Loucy (cell line): ENCODE data around the gene TMEM245.
A peak's percentile ranks its signal among the peaks of the same experiment; 100 is the strongest.

ENCODE experiments used
- H2AFZ ChIP-seq: fragments of 200-600 bp; sonication (generic); 2 replicates; pipeline ENCODE4 v1.6.0; 2016; ENCODE audit warnings: antibody characterized with exemption, mild to moderate bottlenecking, low read length, moderate library complexity
- H3F3A ChIP-seq: fragments of 200-600 bp; 2 replicates; pipeline ENCODE4 v1.6.0; 2016; ENCODE audit warnings: antibody characterized with exemption, low read depth, mild to moderate bottlenecking
- H3K27me3 ChIP-seq: fragments of 200-600 bp; sonication (generic); 2 replicates; pipeline ENCODE4 v1.6.1; 2014; ENCODE audit warnings: low read length, mild to moderate bottlenecking; ENCODE audit not compliant: insufficient read depth, poor library complexity, severe bottlenecking
- H3K36me3 ChIP-seq: fragments of 200-600 bp; sonication (generic); 2 replicates; pipeline ENCODE4 v1.6.1; 2016; ENCODE audit warnings: low read length; ENCODE audit not compliant: insufficient read depth
- H3K4me1 ChIP-seq: fragments of 200-600 bp; sonication (generic); 2 replicates; pipeline ENCODE4 v1.5.1; 2014; ENCODE audit warnings: low read length, mild to moderate bottlenecking; ENCODE audit not compliant: insufficient read depth, poor library complexity, severe bottlenecking
- H3K4me2 ChIP-seq: fragments of 200-600 bp; sonication (generic); 2 replicates; pipeline ENCODE4 v1.6.0; 2014; ENCODE audit warnings: antibody characterized with exemption, low read length, low read depth, mild to moderate bottlenecking; ENCODE audit not compliant: poor library complexity, severe bottlenecking
- H3K4me3 ChIP-seq: fragments of 200-600 bp; sonication (generic); 2 replicates; pipeline ENCODE4 v1.5.1; 2014; ENCODE audit warnings: low read length, mild to moderate bottlenecking, mixed read lengths; ENCODE audit not compliant: poor library complexity, severe bottlenecking
- H3K79me2 ChIP-seq: fragments of 200-600 bp; sonication (generic); 2 replicates; pipeline ENCODE4 v1.6.1; 2014; ENCODE audit warnings: low read length; ENCODE audit not compliant: insufficient read depth
- H3K9ac ChIP-seq: fragments of 200-600 bp; sonication (generic); 2 replicates; pipeline ENCODE4 v1.6.0; 2014; ENCODE audit warnings: mild to moderate bottlenecking, low read depth, low read length, moderate library complexity; ENCODE audit not compliant: poor library complexity, severe bottlenecking
- H3K9me2 ChIP-seq: fragments of 200-600 bp; sonication (generic); replicated peaks from 2 replicates; pipeline ENCODE4 v1.6.1; 2016; ENCODE audit warnings: low read depth, low read length, mixed read lengths
- H3K9me3 ChIP-seq: fragments of 200-600 bp; sonication (generic); 2 replicates; pipeline ENCODE4 v1.6.1; 2014; ENCODE audit warnings: mild to moderate bottlenecking, antibody characterized with exemption, low read length, low read depth; ENCODE audit not compliant: insufficient read depth
- H4K20me1 ChIP-seq: fragments of 200-600 bp; sonication (generic); 2 replicates; pipeline ENCODE4 v1.6.0; 2014; ENCODE audit warnings: antibody characterized with exemption, low read length, mild to moderate bottlenecking; ENCODE audit not compliant: insufficient read depth, poor library complexity, severe bottlenecking
- EZH2phosphoT487 ChIP-seq: fragments of 200-600 bp; IDR thresholded peaks from 2 replicates; pipeline ENCODE4 v1.6.1; 2018; ENCODE audit warnings: antibody characterized with exemption, mild to moderate bottlenecking, moderate library complexity, borderline replicate concordance
- TF ChIP-seq, protein P1 (sequence below): fragments of 200-600 bp; sonication (generic); conservative IDR thresholded peaks from 2 replicates; pipeline ENCODE4 v1.5.1; 2014; ENCODE audit warnings: mild to moderate bottlenecking, antibody characterized with exemption, low read length

Gene TMEM245

DNA sequence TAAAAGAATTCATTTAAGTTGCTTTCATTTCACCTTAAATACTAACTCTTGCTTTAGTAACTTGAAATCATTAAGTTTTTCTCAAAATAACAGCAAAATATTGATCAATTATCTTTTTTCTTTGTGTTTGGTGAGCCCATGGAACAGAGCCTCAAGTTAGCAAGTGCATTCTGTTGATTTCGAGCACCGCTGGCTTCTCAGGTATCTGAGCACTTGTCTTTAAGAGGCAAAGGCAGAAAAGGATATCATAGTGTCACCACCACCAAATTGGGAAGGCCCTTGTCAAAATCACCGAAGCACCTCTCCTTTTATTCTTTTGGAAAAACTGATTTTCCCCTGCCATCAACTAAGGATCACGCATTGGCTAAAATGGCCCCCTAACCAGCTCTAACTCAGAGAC is 89.3 kb downstream of the TMEM245 start:
- TF ChIP-seq EZH2phosphoT487: no peak
- TF ChIP-seq, protein P1, sequence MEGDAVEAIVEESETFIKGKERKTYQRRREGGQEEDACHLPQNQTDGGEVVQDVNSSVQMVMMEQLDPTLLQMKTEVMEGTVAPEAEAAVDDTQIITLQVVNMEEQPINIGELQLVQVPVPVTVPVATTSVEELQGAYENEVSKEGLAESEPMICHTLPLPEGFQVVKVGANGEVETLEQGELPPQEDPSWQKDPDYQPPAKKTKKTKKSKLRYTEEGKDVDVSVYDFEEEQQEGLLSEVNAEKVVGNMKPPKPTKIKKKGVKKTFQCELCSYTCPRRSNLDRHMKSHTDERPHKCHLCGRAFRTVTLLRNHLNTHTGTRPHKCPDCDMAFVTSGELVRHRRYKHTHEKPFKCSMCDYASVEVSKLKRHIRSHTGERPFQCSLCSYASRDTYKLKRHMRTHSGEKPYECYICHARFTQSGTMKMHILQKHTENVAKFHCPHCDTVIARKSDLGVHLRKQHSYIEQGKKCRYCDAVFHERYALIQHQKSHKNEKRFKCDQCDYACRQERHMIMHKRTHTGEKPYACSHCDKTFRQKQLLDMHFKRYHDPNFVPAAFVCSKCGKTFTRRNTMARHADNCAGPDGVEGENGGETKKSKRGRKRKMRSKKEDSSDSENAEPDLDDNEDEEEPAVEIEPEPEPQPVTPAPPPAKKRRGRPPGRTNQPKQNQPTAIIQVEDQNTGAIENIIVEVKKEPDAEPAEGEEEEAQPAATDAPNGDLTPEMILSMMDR: no peak
- H3K36me3 ChIP-seq: peaks cover 45% of the 10 kb centered on the region; the same call in 1 of the 2 replicates

DNA sequence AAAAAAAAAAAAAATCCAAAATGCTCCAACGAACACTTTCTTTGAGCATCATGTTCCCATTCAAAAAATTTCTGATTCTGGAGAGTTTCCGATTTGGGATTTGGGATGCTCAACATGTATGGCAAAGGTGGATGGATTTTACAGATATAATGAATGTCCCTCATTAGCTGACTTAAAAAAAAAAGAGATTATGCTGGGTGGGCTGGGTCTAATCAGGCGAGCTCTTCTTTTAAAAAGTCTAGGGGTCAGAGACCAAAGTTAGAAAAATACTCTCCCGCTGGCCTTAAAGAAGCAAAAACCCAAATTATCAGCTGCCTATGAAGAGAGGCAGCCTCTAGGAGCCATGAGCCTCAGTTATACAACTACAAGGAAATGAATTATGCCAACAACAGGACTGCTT is 91.3 kb downstream of the TMEM245 start:
- H3K9ac ChIP-seq: no peak overlapping the region
- H3K4me1 ChIP-seq: peaks cover 7% of the 10 kb centered on the region
- no peaks in the 10 kb centered on the region for H3F3A ChIP-seq
- no peaks in the 10 kb centered on the region for H3K27me3 ChIP-seq
- no peak overlapping the region for H3K4me2 ChIP-seq
- H3K9me3 ChIP-seq: no peaks in the 10 kb centered on the region
- H3K79me2 ChIP-seq: no peaks in the 10 kb centered on the region
- no peaks in the 10 kb centered on the region for H3K9me2 ChIP-seq
- H3K36me3 ChIP-seq: peaks cover 47% of the 10 kb centered on the region; the same call in 1 of the 2 replicates
- H2AFZ ChIP-seq: no peak overlapping the region
- peaks cover 2% of the 10 kb centered on the region for H4K20me1 ChIP-seq
- TF ChIP-seq, protein P1: no peak
- TF ChIP-seq EZH2phosphoT487: no peak
- H3K4me3 ChIP-seq: no peak overlapping the region

More for the DNA sequence above, 89.3 kb downstream of the TMEM245 start:
- Histone ChIP-seq H3K9me3 (no peaks in the 10 kb centered on the region), H3K4me1 (peaks cover 7% of the 10 kb centered on the region), H2AFZ (no peak overlapping the region), H3K4me3 (no peak overlapping the region), H3K4me2 (no peak overlapping the region), H3K27me3 (no peaks in the 10 kb centered on the region), H3K9ac (no peak overlapping the region), H4K20me1 (peaks cover 2% of the 10 kb centered on the region), H3K79me2 (no peaks in the 10 kb centered on the region), H3K9me2 (no peaks in the 10 kb centered on the region), H3F3A (no peaks in the 10 kb centered on the region)

DNA sequence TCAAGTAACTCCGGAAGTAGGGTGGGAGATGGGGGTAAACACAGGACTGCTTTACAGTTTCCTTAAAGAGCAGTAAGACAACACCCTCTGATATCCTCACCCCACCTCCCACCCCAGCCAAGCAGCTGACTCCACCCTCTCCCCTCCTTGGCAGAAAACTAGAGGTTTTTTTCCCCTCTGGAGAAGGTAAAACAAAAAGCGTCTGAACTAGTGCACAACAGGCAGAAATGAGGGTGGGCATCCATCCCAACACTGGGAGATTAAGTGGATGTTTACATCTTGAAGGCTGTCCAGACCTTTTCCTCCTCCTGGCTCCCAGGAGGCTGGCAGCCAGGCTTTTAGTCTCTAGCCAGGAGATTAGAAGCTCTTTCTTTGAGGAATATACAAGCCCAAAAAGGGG is 92.6 kb downstream of the TMEM245 start:
- H3K9ac ChIP-seq: no peak overlapping the region
- H3K9me3 ChIP-seq: no peaks in the 10 kb centered on the region
- H3K4me2 ChIP-seq: peak overlapping the region; percentile 6
- no peak for TF ChIP-seq EZH2phosphoT487
- TF ChIP-seq, protein P1: no peak
- no peak overlapping the region for H2AFZ ChIP-seq
- H3K27me3 ChIP-seq: no peaks in the 10 kb centered on the region
- no peaks in the 10 kb centered on the region for H3F3A ChIP-seq
- H3K4me3 ChIP-seq: no peak overlapping the region
- H3K4me1 ChIP-seq: peaks cover 7% of the 10 kb centered on the region
- peaks cover 2% of the 10 kb centered on the region for H4K20me1 ChIP-seq
- H3K36me3 ChIP-seq: peaks cover 35% of the 10 kb centered on the region; the same call in 1 of the 2 replicates
- no peaks in the 10 kb centered on the region for H3K79me2 ChIP-seq
- no peaks in the 10 kb centered on the region for H3K9me2 ChIP-seq
